Gastrocnemius medialis (tissue), 4 donors: Measurements from ENCODE around the gene TNFRSF13B.
"Not testable (repeated sequence)": the region's sequence is repeated elsewhere in the genome, so short reads cannot be mapped to it uniquely, and the experiment has no call there.

Experiments
- CTCF ChIP-seq, 5 experiments: fragments of 450-650 bp in 3 of 5; fragments of 200-600 bp in 2 of 5; sonication (generic) in 2 of 5; IDR thresholded peaks in 4 of 5; conservative IDR thresholded peaks in 1 of 5; 1 replicate in 4 of 5; 2 replicates in 1 of 5; pipeline ENCODE4 v1.5.1; 2016 to 2019; ENCODE audit warnings: antibody characterized with exemption in 5 of 5, mild to moderate bottlenecking in 3 of 5, moderate library complexity in 3 of 5
- POLR2A ChIP-seq, 2 donors: fragments of 450-650 bp; IDR thresholded peaks; one replicate each; pipeline ENCODE4 v1.6.1; 2017; ENCODE audit warnings: antibody characterized with exemption in 2 of 2, mild to moderate bottlenecking in 2 of 2, moderate library complexity in 2 of 2

GRCh38 chr17:17004997-17005614, 33.2 kb upstream of the TNFRSF13B start:
- not testable (repeated sequence) for TF ChIP-seq CTCF (IDR thresholded peaks at IDR 0.05 in 4 of 5, conservative IDR thresholded peaks at IDR 0.05 in 1 of 5); POLR2A (IDR thresholded peaks at IDR 0.05)
